Activated CD8-positive, alpha-beta memory T cell treated with anti-CD3 and anti-CD28 coated beads for 1 hour (primary cell): ENCODE results near the gene CDA.
"Not testable (repeated sequence)": the region's sequence is repeated elsewhere in the genome, so short reads cannot be mapped to it uniquely, and the experiment has no call there.

ENCODE experiments used
- DNase-seq, 2 donors: peaks; one replicate each; pipeline ENCODE4 v3.0.0-alpha.2; 2020; ENCODE audit warnings: low read depth in 1 of 2; ENCODE audit errors: extremely low read depth in 1 of 2

The CDA gene

GRCh38 chr1:20586953-20587660 lies 1.8 kb upstream of the CDA start:
- DNase-seq = no peak

GRCh38 chr1:20587661-20588053 lies 1.2 kb upstream of the CDA start:
- DNase-seq = no peak

DNA sequence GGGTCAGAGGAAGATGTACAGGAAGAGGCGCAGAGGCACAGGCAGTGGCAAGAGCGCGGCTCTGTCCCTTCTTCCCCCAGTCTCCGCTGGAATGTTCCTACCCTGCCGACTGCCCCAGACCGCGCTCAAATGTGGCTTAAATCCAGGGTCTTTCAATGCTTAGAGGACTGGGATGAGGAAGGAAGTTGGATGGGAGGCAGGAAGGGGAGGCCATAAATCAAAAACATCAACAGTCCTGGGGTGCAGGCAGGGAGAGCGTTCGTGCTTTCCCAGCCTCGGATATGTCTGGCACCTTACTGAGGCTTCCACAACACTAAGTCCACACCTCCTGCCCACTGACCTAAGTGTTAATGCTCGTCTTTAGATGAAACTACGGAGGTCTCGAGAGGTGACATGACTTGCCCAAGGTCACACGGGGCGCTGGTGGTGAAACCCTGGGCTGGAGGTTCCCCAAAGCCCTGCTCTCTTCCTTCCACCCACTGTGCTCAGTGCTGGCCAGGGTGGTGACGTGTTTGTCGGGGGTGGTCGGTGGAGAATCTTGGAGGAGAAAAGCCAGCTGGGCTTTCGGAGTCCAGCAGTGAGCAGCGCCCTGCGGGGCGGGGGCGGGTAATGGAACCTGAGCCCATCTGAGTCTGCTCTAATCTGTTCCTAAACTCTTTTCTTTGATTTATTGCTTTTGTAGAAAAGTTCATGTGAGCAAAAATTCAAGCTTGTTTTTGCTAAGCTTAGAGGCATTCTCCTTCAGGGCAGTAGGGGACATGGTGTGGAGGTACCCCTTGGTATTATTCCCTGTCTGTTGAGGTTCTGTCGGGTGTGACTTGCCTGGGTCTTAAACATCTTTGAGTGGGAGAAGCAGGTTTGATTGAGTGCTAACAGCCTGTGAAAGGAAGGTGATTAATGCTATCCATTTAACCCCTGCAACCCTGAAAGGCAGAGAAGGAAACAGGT lies 708 bp downstream of the CDA start:
- no peak for DNase-seq

GRCh38 chr1:20590306-20590777 lies 1.4 kb downstream of the CDA start:
- no peak for DNase-seq

GRCh38 chr1:20593756-20594155 lies 4.9 kb downstream of the CDA start:
- no peak for DNase-seq

DNA sequence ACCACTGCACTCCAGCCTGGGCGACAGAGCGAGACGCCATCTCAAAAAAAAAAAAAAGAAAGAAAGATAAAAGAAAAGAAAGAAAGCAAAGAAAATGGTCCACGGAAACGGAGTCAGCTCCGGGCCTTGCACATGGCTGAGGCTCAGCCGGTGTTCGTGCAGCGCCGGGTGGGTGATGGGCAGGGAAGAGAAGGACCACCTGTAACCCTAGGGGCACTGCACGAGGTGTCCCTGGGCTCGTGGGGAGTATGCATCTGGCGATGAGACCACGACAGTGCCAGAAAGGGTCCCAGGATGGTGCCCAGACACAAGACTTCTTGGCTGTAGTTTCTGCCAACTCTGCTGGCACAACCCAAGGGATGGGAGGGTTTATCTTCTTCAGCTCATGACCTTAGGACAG lies 5.8 kb downstream of the CDA start:
- no peak for DNase-seq

GRCh38 chr1:20596106-20596505 lies 7.2 kb downstream of the CDA start:
- no peak for DNase-seq

GRCh38 chr1:20597650-20598049 lies 8.8 kb downstream of the CDA start:
- DNase-seq = no peak

GRCh38 chr1:20600156-20600555 lies 11.3 kb downstream of the CDA start:
- DNase-seq = no peak

GRCh38 chr1:20601129-20601825 lies 12.4 kb downstream of the CDA start:
- DNase-seq = no peak

DNA sequence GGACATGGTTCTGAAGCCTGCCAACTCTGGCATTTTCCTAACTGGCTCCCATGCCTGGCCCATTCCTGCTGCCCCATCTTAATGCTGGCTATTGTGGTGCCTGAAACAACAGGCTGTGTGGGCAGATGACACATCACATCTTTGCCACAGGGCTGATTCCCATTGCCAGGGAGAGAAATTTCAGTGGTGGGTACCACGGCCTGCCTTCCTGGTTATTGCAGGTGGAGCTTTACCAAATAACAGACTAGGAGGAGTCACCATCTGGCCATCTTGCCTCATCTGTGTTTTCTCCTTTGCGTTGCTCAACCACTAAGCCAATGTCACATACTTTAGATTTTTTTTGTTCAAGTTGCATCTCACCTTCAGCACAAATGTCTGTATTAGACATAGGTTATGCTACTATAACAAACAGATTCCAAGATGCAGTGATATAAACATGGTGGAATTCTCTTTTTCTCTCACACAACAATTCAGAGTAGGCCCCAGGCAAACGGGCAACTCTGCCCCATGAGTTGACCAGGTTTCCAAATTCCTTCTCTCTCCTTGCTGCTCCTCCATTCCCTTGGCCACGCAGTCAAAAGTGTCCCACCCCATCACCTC lies 14.1 kb downstream of the CDA start:
- no peak for DNase-seq

DNA sequence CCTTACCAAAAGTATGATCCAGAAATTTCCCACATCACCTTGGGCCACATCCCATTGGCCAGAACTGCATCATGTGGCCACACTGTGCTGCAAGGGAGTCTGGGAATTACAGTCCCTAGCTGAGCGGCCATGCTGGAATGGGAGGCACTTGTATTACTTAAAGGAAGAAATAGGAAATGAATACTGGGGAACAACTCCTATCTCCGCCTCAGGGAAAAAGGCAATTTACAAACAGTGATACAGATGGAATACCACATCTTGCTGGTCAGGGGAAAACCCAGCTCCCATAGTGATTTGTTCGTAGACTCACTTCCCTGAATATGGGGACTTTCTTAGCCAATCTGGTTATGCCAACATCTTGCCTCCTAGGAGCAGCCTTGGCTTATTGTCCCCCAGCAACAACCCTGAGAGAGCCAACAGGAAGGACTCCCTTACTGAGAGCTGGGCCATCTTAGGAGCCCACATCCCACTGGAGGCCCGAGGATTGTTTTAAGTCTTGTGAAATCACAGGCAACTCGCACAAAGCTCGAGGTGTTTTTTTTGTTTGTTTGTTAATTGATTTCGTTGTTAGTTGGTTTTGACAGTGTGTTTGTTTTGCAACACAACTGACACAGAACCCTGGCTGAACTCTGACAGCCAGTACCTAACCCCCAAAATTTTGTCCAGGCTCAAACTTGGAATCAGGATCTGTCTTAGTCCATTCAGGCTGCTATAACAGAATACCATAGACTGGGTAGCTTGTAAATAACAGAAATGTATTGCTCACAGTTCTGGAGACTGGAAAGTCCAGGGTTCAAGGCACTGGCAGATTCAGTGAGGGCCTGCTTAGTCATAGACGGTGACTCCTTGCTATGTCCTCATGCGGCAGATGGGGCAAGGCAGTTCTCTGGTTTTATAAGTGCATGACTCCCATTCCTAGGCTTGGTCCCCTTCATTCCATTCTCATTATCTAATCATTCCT lies 14.9 kb downstream of the CDA start:
- no peak for DNase-seq

- DNase-seq = no peak
These were observed 15.8 kb downstream of the CDA start for GRCh38 chr1:20604678-20605077.

DNA sequence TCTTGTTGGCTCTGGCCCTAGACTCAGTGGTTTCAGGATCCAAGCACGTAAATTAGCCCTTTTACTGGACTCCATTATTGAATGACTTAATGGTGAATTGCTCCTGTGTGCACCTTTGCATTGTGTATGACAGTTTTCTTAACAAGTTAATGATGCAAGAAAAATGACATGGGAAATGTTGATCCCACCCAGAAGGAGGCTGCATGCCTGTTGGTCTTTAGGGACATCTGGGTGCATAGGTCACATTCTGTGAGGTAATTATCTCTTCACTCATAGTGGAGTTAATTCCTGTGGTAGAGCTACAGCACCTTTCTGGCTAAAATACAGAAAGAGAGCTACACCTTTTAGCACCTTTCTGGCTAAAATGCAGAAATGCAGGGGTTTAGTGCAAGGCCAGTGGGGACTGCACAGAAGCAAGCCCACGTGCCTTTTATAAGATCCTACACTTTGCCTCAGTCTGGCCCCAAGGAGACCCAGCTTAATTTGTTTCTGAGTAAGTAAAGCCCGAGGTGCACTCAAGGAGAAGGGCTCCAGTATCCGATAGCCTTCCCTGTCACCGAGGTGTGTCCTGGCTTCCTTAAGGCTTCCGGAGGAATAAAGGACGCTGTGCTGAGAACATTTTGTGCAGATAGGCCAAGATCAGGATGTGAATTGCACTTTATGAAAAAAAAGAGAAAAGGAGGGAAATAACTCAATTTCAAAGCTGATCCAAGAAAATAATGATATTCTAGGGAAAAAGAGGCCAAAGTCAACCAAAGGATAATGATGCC lies 18.1 kb downstream of the CDA start:
- not testable (repeated sequence) for DNase-seq

- DNase-seq = no peak
These were observed 20.6 kb downstream of the CDA start for GRCh38 chr1:20609541-20609940.

DNA sequence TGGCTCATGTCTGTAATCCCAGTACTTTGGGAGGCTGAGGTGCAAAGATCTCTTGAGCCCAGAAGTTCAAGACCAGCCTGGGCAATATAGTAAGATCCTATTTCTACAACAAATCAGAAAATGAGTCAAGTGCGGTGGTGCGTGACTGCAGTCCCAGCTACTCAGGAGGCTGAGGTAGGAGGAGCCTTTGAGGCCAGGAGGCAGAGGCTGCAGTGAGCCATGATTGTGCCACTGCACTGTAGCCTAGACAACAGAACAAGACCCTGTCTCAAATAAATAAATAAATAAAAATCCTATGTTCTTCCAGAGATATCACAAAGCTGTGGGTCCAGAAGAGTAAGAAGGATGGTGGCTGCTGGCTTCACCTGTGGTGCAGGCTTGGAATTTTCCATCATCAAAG lies 22.1 kb downstream of the CDA start:
- DNase-seq = no peak

DNA sequence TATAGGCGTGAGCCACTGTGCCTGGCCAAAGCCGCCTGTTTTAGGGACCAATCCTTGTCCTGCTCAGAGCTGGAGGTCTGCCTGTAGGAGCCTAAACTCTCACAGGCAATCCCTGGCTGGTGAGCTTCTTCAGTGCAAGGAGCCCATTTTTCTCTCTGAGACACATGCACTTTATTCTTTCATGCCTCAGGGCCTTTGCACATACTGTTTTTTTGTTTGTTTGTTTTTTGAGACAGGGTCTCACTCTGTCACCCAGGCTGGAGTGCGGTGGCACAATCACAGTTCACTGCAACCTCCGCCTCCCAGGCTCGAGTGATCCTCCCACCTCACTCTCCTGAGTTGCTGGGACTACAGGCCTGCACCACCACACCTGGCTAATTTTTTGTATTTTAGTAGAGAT lies 22.8 kb downstream of the CDA start:
- no peak for DNase-seq

- DNase-seq = no peak
These were observed 23.4 kb downstream of the CDA start for GRCh38 chr1:20612221-20612746.

DNA sequence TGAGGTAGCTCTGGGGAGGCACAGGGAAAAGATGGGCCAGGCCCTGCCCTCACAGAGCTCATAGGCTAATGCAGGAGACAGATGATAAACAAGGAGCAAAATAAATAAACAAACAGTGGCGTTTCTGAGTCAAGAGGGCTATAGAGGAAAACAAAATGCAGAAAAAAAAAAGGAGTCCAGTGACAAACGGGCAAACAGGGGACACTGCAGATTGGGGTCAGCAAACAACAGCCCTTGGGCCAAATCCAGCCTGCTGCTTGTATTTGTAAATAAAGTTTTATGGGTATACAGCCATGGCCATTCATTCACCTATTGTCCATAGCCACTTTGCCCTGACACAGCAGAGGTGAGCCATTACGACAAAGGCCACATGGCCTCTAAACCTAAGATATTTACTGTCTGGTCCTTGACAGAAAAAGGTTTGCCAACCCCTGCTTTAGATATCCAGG lies 25.3 kb downstream of the CDA start:
- DNase-seq = no peak
